ENCODE results near the gene RPP38. TPM values are rescaled to one million over a fixed set of nuclear protein-coding genes. Genes with fewer than 3 reads are reported as not detected.

RPP38 gene
- total and polyA plus RNA-seq, 4 donors: 7.2 to 12.0 (median 8.2) TPM

DNA sequence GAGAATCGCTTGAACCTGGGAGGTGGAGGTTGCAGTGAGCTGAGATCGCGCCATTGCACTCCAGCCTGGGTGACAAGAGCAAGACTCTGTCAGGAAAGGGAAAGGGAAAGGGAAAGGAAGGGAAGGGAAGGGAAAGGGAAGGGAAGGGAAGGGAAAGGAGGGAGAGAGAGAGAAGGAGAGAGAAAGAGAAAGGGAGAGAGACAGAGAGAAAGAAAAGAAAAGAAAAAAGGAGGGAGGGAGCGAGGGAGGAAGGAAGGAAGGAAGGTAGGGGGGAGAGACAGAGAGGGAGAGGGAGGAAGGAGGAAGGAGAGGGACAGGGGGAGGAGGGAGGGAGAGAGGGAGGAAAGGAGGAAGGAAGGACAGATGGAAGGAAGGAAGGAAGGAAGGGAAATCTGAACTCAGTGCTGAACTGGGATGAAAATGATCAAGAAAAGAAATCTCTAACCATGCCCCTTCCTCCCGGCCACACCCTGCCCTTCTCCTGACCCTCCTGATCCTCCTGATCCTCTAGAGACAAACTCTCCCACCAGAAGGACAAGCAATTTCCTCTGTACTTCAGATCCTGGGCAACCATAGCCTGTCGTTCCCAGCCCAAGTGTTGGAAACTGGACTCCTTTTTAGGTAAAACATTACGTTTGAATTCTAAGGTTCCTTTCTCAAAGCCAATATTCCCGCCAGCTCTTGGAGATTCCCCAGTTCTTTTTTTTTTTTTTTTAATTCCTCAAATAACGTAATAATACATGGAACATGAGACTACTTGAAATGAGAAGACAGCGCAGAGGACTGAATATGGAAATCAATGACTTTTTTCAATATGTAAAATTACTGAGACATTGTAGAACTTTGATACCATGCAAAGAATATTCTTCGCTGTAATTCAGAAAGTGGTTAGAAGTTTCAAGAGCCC lies 39.2 kb downstream of the RPP38 start:
- Histone ChIP-seq H3K9me3 (ENCODE audit: control insufficient read depth in 4 of 4, low read length in 3 of 4) (no peaks in the 10 kb centered on the region), H3K4me1 (ENCODE audit: control insufficient read depth in 4 of 4, insufficient read depth in 4 of 4, low read length in 3 of 4) (peaks cover 0 to 5% (median 2%) of the 10 kb centered on the region in 4 donors), H3K27ac (ENCODE audit: low read depth in 1 of 2, low read length in 2 of 2) (no peak overlapping the region), H3K9ac (ENCODE audit: low read depth in 1 of 2, low read length in 2 of 2) (no peak overlapping the region), H3K36me3 (ENCODE audit: control insufficient read depth in 4 of 4, insufficient read depth in 3 of 4, low read depth in 1 of 4, low read length in 3 of 4) (peaks cover 10 to 30% (median 18%) of the 10 kb centered on the region in 4 donors), H3K27me3 (ENCODE audit: control insufficient read depth in 4 of 4, insufficient read depth in 4 of 4, low read length in 3 of 4) (no peaks in the 10 kb centered on the region), H3K4me3 (ENCODE audit: low read depth in 1 of 3, low read length in 3 of 3) (no peak overlapping the region)
- no peak for DNase-seq (ENCODE audit: low spot score)
- TF ChIP-seq JUND (IDR thresholded peaks at IDR 0.05) (no peak), RXRA (IDR thresholded peaks at IDR 0.05) (no peak), FOXA2 (IDR thresholded peaks at IDR 0.05) (no peak), HNF4A (conservative IDR thresholded peaks at IDR 0.05) (no peak), SP1 (IDR thresholded peaks at IDR 0.05) (no peak), TAF1 (conservative IDR thresholded peaks at IDR 0.05) (no peak), NR2F2 (IDR thresholded peaks at IDR 0.05) (no peak), FOXA1 (IDR thresholded peaks at IDR 0.05) (no peak), RAD21 (IDR thresholded peaks at IDR 0.05) (no peak), YY1 (IDR thresholded peaks at IDR 0.05) (no peak), EGR1 (IDR thresholded peaks at IDR 0.05; ENCODE audit: low read depth in 2 of 2) (no peak), GABPA (IDR thresholded peaks at IDR 0.05 in 1 of 2, conservative IDR thresholded peaks at IDR 0.05 in 1 of 2) (no peak)
- TF ChIP-seq, protein P1, sequence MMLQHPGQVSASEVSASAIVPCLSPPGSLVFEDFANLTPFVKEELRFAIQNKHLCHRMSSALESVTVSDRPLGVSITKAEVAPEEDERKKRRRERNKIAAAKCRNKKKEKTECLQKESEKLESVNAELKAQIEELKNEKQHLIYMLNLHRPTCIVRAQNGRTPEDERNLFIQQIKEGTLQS (IDR thresholded peaks at IDR 0.05): no peak
- TF ChIP-seq, protein P2, sequence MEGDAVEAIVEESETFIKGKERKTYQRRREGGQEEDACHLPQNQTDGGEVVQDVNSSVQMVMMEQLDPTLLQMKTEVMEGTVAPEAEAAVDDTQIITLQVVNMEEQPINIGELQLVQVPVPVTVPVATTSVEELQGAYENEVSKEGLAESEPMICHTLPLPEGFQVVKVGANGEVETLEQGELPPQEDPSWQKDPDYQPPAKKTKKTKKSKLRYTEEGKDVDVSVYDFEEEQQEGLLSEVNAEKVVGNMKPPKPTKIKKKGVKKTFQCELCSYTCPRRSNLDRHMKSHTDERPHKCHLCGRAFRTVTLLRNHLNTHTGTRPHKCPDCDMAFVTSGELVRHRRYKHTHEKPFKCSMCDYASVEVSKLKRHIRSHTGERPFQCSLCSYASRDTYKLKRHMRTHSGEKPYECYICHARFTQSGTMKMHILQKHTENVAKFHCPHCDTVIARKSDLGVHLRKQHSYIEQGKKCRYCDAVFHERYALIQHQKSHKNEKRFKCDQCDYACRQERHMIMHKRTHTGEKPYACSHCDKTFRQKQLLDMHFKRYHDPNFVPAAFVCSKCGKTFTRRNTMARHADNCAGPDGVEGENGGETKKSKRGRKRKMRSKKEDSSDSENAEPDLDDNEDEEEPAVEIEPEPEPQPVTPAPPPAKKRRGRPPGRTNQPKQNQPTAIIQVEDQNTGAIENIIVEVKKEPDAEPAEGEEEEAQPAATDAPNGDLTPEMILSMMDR (IDR thresholded peaks at IDR 0.05; ENCODE audit: low read depth, low read length, missing input control): no peak
- TF ChIP-seq, protein P3, sequence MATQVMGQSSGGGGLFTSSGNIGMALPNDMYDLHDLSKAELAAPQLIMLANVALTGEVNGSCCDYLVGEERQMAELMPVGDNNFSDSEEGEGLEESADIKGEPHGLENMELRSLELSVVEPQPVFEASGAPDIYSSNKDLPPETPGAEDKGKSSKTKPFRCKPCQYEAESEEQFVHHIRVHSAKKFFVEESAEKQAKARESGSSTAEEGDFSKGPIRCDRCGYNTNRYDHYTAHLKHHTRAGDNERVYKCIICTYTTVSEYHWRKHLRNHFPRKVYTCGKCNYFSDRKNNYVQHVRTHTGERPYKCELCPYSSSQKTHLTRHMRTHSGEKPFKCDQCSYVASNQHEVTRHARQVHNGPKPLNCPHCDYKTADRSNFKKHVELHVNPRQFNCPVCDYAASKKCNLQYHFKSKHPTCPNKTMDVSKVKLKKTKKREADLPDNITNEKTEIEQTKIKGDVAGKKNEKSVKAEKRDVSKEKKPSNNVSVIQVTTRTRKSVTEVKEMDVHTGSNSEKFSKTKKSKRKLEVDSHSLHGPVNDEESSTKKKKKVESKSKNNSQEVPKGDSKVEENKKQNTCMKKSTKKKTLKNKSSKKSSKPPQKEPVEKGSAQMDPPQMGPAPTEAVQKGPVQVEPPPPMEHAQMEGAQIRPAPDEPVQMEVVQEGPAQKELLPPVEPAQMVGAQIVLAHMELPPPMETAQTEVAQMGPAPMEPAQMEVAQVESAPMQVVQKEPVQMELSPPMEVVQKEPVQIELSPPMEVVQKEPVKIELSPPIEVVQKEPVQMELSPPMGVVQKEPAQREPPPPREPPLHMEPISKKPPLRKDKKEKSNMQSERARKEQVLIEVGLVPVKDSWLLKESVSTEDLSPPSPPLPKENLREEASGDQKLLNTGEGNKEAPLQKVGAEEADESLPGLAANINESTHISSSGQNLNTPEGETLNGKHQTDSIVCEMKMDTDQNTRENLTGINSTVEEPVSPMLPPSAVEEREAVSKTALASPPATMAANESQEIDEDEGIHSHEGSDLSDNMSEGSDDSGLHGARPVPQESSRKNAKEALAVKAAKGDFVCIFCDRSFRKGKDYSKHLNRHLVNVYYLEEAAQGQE (IDR thresholded peaks at IDR 0.05): no peak
- 90% methylated on average over 11 of the region's 11 CpGs for WGBS

DNA sequence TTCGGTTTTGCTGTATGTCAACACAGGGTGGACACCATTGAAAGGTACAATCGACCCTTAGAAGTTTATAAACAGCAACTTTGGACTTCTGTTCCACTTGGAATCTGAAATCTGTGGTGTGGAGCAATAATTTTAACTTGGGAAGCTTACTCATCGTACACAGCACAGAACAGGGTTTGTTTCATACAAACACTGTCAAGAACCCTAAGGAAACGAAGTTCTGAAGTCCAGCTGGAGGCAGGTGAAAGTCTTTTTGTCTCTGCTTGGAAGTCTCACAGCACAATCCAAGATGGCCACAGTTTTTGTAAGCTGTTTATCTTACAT lies 39.8 kb downstream of the RPP38 start:
- Histone ChIP-seq H3K27me3 (ENCODE audit: control insufficient read depth in 4 of 4, insufficient read depth in 4 of 4, low read length in 3 of 4) (no peaks in the 10 kb centered on the region), H3K9me3 (ENCODE audit: control insufficient read depth in 4 of 4, low read length in 3 of 4) (no peaks in the 10 kb centered on the region), H3K9ac (ENCODE audit: low read depth in 1 of 2, low read length in 2 of 2) (no peak overlapping the region), H3K4me1 (ENCODE audit: control insufficient read depth in 4 of 4, insufficient read depth in 4 of 4, low read length in 3 of 4) (peaks cover 0 to 5% (median 2%) of the 10 kb centered on the region in 4 donors), H3K27ac (ENCODE audit: low read depth in 1 of 2, low read length in 2 of 2) (no peak overlapping the region), H3K36me3 (ENCODE audit: control insufficient read depth in 4 of 4, insufficient read depth in 3 of 4, low read depth in 1 of 4, low read length in 3 of 4) (peaks cover 10 to 29% (median 18%) of the 10 kb centered on the region in 4 donors), H3K4me3 (ENCODE audit: low read depth in 1 of 3, low read length in 3 of 3) (no peak overlapping the region)
- DNase-seq (ENCODE audit: low spot score): no peak
- 36% methylated on average over 4 of the region's 4 CpGs for WGBS
- TF ChIP-seq, protein P4, sequence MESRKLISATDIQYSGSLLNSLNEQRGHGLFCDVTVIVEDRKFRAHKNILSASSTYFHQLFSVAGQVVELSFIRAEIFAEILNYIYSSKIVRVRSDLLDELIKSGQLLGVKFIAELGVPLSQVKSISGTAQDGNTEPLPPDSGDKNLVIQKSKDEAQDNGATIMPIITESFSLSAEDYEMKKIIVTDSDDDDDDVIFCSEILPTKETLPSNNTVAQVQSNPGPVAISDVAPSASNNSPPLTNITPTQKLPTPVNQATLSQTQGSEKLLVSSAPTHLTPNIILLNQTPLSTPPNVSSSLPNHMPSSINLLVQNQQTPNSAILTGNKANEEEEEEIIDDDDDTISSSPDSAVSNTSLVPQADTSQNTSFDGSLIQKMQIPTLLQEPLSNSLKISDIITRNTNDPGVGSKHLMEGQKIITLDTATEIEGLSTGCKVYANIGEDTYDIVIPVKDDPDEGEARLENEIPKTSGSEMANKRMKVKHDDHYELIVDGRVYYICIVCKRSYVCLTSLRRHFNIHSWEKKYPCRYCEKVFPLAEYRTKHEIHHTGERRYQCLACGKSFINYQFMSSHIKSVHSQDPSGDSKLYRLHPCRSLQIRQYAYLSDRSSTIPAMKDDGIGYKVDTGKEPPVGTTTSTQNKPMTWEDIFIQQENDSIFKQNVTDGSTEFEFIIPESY (IDR thresholded peaks at IDR 0.05): peak; percentile 31
- TF ChIP-seq, protein P3 (IDR thresholded peaks at IDR 0.05): peak; percentile 39
- TF ChIP-seq HNF4G (IDR thresholded peaks at IDR 0.05) (peak; percentile 58), HNF4A (conservative IDR thresholded peaks at IDR 0.05) (peak; percentile 75 to 94), FOXA1 (IDR thresholded peaks at IDR 0.05) (no peak), YY1 (IDR thresholded peaks at IDR 0.05) (peak; percentile 68), EGR1 (IDR thresholded peaks at IDR 0.05; ENCODE audit: low read depth in 2 of 2) (no peak), TAF1 (conservative IDR thresholded peaks at IDR 0.05) (no peak), JUND (IDR thresholded peaks at IDR 0.05) (peak in 1 of 2 donors; percentile 83), RAD21 (IDR thresholded peaks at IDR 0.05) (peak in 1 of 2 donors; percentile 16), SP1 (IDR thresholded peaks at IDR 0.05) (peak; percentile 9), FOXA2 (IDR thresholded peaks at IDR 0.05) (no peak), GABPA (IDR thresholded peaks at IDR 0.05 in 1 of 2, conservative IDR thresholded peaks at IDR 0.05 in 1 of 2) (peak in 1 of 2 donors; percentile 20)
- TF ChIP-seq, protein P5, sequence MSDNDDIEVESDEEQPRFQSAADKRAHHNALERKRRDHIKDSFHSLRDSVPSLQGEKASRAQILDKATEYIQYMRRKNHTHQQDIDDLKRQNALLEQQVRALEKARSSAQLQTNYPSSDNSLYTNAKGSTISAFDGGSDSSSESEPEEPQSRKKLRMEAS (IDR thresholded peaks at IDR 0.05): no peak
- TF ChIP-seq, protein P1 (IDR thresholded peaks at IDR 0.05): no peak

Measured in liver (tissue), 9 donors.